Endothelial cell of umbilical vein (primary cell): ENCODE measurements around the gene TBC1D10A. TPM values are rescaled to one million over a fixed set of nuclear protein-coding genes. Genes with fewer than 3 reads are reported as not detected.

ENCODE experiments used
- BruUV-seq: library from RNA; stranded (reverse); fragments of 400-500 nt; replicated peaks from 2 replicates; lab custom pipeline; 2021; lab: Mats Ljungman, UMichigan
- CTCF ChIA-PET: fragments of 300-600, 350-600 bp; sonication (Branson Sonifier 250); formaldehyde crosslinking; loops from one replicate; lab custom pipeline; 2021; ENCODE audit warnings: antibody characterized with exemption, inconsistent platforms; lab: Charles Lee
- POLR2A ChIA-PET: fragments of 300-600, 350-600 bp; sonication (Branson Sonifier 250); formaldehyde crosslinking; loops from one replicate; lab custom pipeline; 2021; ENCODE audit warnings: antibody characterized with exemption, inconsistent platforms; lab: Charles Lee
- DNase-seq: peaks from one replicate; pipeline ENCODE4 v3.0.0-alpha.2; 2011; ENCODE audit warnings: low read depth, low spot score
- FAIRE-seq: peaks from 2 replicates; lab custom pipeline; 2011; peaks lifted over from hg19 to GRCh38; lab: Jason Lieb, UNC
- H2AFZ ChIP-seq: 2 replicates; pipeline ENCODE4 v1.6.0; 2012; ENCODE audit warnings: low read depth, low read length, control low read depth, inconsistent platforms
- H3K27ac ChIP-seq: 2 replicates; pipeline ENCODE4 v1.5.1; 2011; ENCODE audit warnings: low read depth, mild to moderate bottlenecking, control low read depth, low read length, moderate library complexity; ENCODE audit not compliant: insufficient read depth
- H3K27me3 ChIP-seq, 2 experiments: 2 replicates each; pipeline versions ENCODE4 v1.6.0 to v1.6.1; 2011; ENCODE audit warnings: low read length in 2 of 2, mixed read lengths in 1 of 2; ENCODE audit not compliant: control insufficient read depth in 2 of 2, insufficient read depth in 2 of 2
- H3K36me3 ChIP-seq, 2 experiments: 2 replicates in 1 of 2; 3 replicates in 1 of 2; pipeline ENCODE4 v1.5.1; 2011; ENCODE audit warnings: low read length in 2 of 2, mild to moderate bottlenecking in 1 of 2, moderate library complexity in 1 of 2; ENCODE audit not compliant: control insufficient read depth in 2 of 2, insufficient read depth in 2 of 2; ENCODE audit errors: extremely low read depth in 1 of 2
- H3K4me1 ChIP-seq: 3 replicates; pipeline ENCODE4 v1.5.1; 2011; ENCODE audit warnings: mild to moderate bottlenecking, low read length; ENCODE audit not compliant: control insufficient read depth, insufficient read depth; ENCODE audit errors: extremely low read depth
- H3K4me2 ChIP-seq: 2 replicates; pipeline ENCODE4 v1.6.1; 2011; ENCODE audit warnings: low read length, control low read depth, mixed read lengths; ENCODE audit not compliant: insufficient read depth
- H3K4me3 ChIP-seq, 3 experiments: fragments of 200-600 bp in 1 of 3; sonication (generic), shearing (Covaris generic) in 1 of 3; replicated peaks in 1 of 3; 2 replicates each; pipeline ENCODE4 v1.5.1; 2011 to 2016; ENCODE audit warnings: control low read depth in 3 of 3, low read length in 3 of 3, mild to moderate bottlenecking in 2 of 3, inconsistent platforms in 1 of 3, low read depth in 1 of 3, moderate library complexity in 1 of 3; ENCODE audit not compliant: insufficient read depth in 1 of 3
- H3K79me2 ChIP-seq: 2 replicates; pipeline ENCODE4 v1.6.0; 2012; ENCODE audit warnings: low read length, inconsistent platforms; ENCODE audit not compliant: control insufficient read depth, insufficient read depth
- H3K9ac ChIP-seq: replicated peaks from 2 replicates; pipeline ENCODE3; 2011; ENCODE audit warnings: low read length, control low read depth; ENCODE audit not compliant: insufficient read depth; ENCODE audit errors: extremely low read depth
- H3K9me1 ChIP-seq: replicated peaks from 3 replicates; pipeline ENCODE4 v1.6.0; 2011; ENCODE audit warnings: mild to moderate bottlenecking, low read length; ENCODE audit not compliant: control insufficient read depth, insufficient read depth; ENCODE audit errors: extremely low read depth
- H3K9me3 ChIP-seq: replicated peaks from 2 replicates; pipeline ENCODE4 v1.5.1; 2012; ENCODE audit warnings: low read length, inconsistent platforms; ENCODE audit not compliant: control insufficient read depth, insufficient read depth
- H4K20me1 ChIP-seq: replicated peaks from 2 replicates; pipeline ENCODE3; 2011; ENCODE audit warnings: mild to moderate bottlenecking, low read length; ENCODE audit not compliant: control insufficient read depth, insufficient read depth; ENCODE audit errors: extremely low read depth
- CTCF ChIP-seq, 2 donors: IDR thresholded peaks; 1 replicate in 1 of 2; 2 replicates in 1 of 2; pipeline ENCODE4 v1.5.1; 2011; ENCODE audit warnings: low read length in 2 of 2, mild to moderate bottlenecking in 2 of 2, moderate library complexity in 2 of 2, control low read depth in 1 of 2, inconsistent platforms in 1 of 2, low read depth in 1 of 2; ENCODE audit not compliant: insufficient read depth in 1 of 2; ENCODE audit errors: extremely low read depth in 1 of 2
- EZH2 ChIP-seq: IDR thresholded peaks from 2 replicates; pipeline ENCODE4 v1.6.1; 2012; ENCODE audit warnings: borderline replicate concordance, low read depth, mild to moderate bottlenecking, moderate library complexity, low read length, inconsistent platforms; ENCODE audit not compliant: severe bottlenecking
- FOS ChIP-seq: IDR thresholded peaks from 2 replicates; pipeline ENCODE4 v1.6.1; 2011; ENCODE audit warnings: mild to moderate bottlenecking, low read length, moderate library complexity, borderline replicate concordance; ENCODE audit not compliant: insufficient read depth
- GATA2 ChIP-seq: IDR thresholded peaks from 2 replicates; pipeline ENCODE4 v1.7.0; 2011; ENCODE audit warnings: low read depth, mild to moderate bottlenecking, moderate library complexity, mixed read lengths, low read length; ENCODE audit not compliant: insufficient read length, insufficient read depth
- JUN ChIP-seq: IDR thresholded peaks from 2 replicates; pipeline ENCODE4 v1.6.1; 2011; ENCODE audit warnings: borderline replicate concordance, low read depth; ENCODE audit not compliant: insufficient read length, insufficient read depth
- MAX ChIP-seq: IDR thresholded peaks from 2 replicates; pipeline ENCODE4 v1.6.1; 2011; ENCODE audit not compliant: insufficient read depth, insufficient read length
- MYC ChIP-seq: IDR thresholded peaks from one replicate; pipeline ENCODE4 v1.6.1; 2011; ENCODE audit warnings: mild to moderate bottlenecking, low read depth, low read length
- POLR2A ChIP-seq: IDR thresholded peaks from 2 replicates; pipeline ENCODE4 v1.6.1; 2012; ENCODE audit warnings: low read depth, mild to moderate bottlenecking, control low read depth, low read length
- POLR2AphosphoS5 ChIP-seq: IDR thresholded peaks from 2 replicates; pipeline ENCODE4 v1.6.1; 2012; ENCODE audit warnings: low read depth, mild to moderate bottlenecking, control low read depth, low read length, moderate library complexity; ENCODE audit not compliant: insufficient read depth
- dilution Hi-C: fragments of 300-500 bp; cut with MboI; formaldehyde crosslinking; loops from one replicate; pipeline ENCODE4 v1.15.0; 2019; ENCODE audit warnings: low sequenced_read_pairs; ENCODE audit not compliant: extremely low pct_ligation_motif_present
- intact Hi-C: fragments of 100-400 bp; cut with micrococcal nuclease; formaldehyde crosslinking; loops from one replicate; pipeline ENCODE4 v1.10.0; 2022
- polyA plus RNA-seq, 4 experiments: library from polyadenylated mRNA; depleted of rRNA in 3 of 4; stranded (reverse) in 3 of 4; unstranded in 1 of 4; fragments of >200 nt; gene quantifications; 2 replicates each; pipeline versions ENCODE4 v1.2.1 to v1.2.3, GENCODE V29; 2011 to 2012; ENCODE audit warnings: missing spikeins in 1 of 4
- total RNA-seq: library from RNA; stranded (reverse); gene quantifications from 2 replicates; pipeline ENCODE4 v1.2.3, GENCODE V29; 2021

TBC1D10A gene
- total and polyA plus RNA-seq, 2 donors (not counting 3 experiments of a cell fraction or from before 2014, with no cell fraction given) = 10.0 to 11.9 TPM

GRCh38 chr22:30248484-30248883, 78.3 kb downstream of the TBC1D10A start:
- no TSS peak for BruUV-seq
- intact Hi-C loops = no loop called here
- no peak for DNase-seq
- H4K20me1 ChIP-seq = no peaks in the 10 kb centered on the region
- H3K9ac ChIP-seq = no peak overlapping the region
- FAIRE-seq = no peak
- ChIA-PET CTCF (no interaction called here), POLR2A (no interaction called here)
- dilution Hi-C loops = no loop called here
- peaks cover 22 to 25% of the 10 kb centered on the region in 2 experiments for H3K27me3 ChIP-seq
- H3K4me3 ChIP-seq = no peak overlapping the region
- H3K79me2 ChIP-seq = no peaks in the 10 kb centered on the region
- TF ChIP-seq POLR2AphosphoS5 = no peak
- H3K9me3 ChIP-seq = no peaks in the 10 kb centered on the region
- peaks cover 11% of the 10 kb centered on the region for H3K4me1 ChIP-seq
- no peak overlapping the region for H3K27ac ChIP-seq
- no peaks in the 10 kb centered on the region for H3K9me1 ChIP-seq
- H2AFZ ChIP-seq = no peak overlapping the region
- H3K4me2 ChIP-seq = no peak overlapping the region
- no peaks in the 10 kb centered on the region for H3K36me3 ChIP-seq

GRCh38 chr22:30247974-30248373, 78.8 kb downstream of the TBC1D10A start:
- POLR2A ChIA-PET = no interaction called here
- TF ChIP-seq EZH2 (no peak), CTCF (IDR thresholded peaks at IDR 0.05; ENCODE audit: extremely low read depth in 1 of 2, insufficient read depth in 1 of 2, low read depth in 1 of 2, low read length in 2 of 2) (no peak), MYC (no peak), POLR2AphosphoS5 (no peak), FOS (no peak), POLR2A (no peak), JUN (no peak), GATA2 (no peak), MAX (no peak)

More at GRCh38 chr22:30247974-30248373, 78.8 kb downstream of the TBC1D10A start:
- no peak overlapping the region for H3K27ac ChIP-seq
- no peak overlapping the region for H3K4me3 ChIP-seq
- H3K9ac ChIP-seq = no peak overlapping the region
- H3K4me1 ChIP-seq = peaks cover 11% of the 10 kb centered on the region
- no peaks in the 10 kb centered on the region for H3K79me2 ChIP-seq
- CTCF ChIA-PET = no interaction called here
- no peak overlapping the region for H3K4me2 ChIP-seq
- peaks cover 22 to 25% of the 10 kb centered on the region in 2 experiments for H3K27me3 ChIP-seq
- H3K36me3 ChIP-seq = no peaks in the 10 kb centered on the region
- DNase-seq (no peak), FAIRE-seq (no peak)
- no peaks in the 10 kb centered on the region for H3K9me3 ChIP-seq
- H2AFZ ChIP-seq = no peak overlapping the region
- no peaks in the 10 kb centered on the region for H4K20me1 ChIP-seq
- intact Hi-C loops (no loop called here), dilution Hi-C loops (no loop called here)
- H3K9me1 ChIP-seq = no peaks in the 10 kb centered on the region
- no TSS peak for BruUV-seq
